ENCODE measurements around the gene GARIN5A. TPM values are rescaled to one million over a fixed set of nuclear protein-coding genes. Genes with fewer than 3 reads are reported as not detected.

Gene GARIN5A
- total RNA-seq, 1 experiment from 2014 or later, result 2.0 TPM

DNA sequence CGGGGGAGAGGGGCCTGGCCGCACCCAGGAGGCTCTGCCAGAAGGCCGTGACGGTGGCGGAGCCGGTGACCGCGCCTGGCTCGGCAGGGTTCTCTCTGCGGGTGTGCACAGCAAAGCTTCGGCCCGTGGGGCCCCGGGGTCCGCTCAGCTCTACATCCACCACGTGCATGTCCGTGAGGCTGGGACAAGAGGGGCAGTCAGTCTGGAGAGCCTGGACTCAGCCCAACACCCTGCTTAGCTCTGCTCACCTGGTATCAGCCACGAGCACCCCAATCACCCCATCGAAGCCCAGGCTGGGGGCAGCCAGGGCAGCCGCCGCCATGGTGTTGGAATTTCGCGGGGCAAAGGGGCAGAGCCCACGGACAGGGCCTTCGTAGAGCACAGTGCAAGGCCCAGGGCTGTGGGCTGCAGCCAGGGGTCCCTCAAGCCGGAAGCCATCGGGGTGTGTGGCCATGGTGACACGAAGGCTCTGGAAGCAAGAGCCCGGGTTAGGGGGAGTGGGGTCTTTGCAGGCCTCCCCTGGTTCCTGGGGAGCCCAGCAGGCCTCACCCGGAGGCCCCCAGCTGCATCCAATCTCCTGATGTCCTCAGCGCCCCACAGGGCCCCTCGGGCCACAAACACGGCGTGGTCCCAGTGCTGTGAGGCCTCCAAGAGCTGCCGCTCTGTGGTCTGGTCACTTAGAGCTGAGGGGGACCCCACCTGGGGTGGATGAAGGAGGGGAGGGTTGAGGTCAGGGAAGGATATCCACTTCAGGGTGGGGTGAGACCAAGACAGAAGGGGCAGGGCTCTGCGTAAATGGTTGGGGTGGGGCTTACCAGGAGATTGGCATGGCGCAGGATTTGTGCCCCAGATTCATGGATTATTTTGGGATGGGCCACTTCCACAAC is 35.7 kb upstream of the GARIN5A start:
- TF ChIP-seq POLR2AphosphoS5 (IDR thresholded peaks at IDR 0.05; ENCODE audit: low read depth, low read length) (no peak), SIN3A (IDR thresholded peaks at IDR 0.05; ENCODE audit: borderline replicate concordance, insufficient read depth, low read depth, low read length) (no peak), TCF7L2 (IDR thresholded peaks at IDR 0.05; ENCODE audit: low read depth, low read length) (no peak), CTCF (IDR thresholded peaks at IDR 0.05) (no peak), REST (IDR thresholded peaks at IDR 0.05; ENCODE audit: insufficient read depth in 1 of 2, low read depth in 2 of 2, low read length in 1 of 2) (no peak)
- ChIA-PET POLR2A (no interaction called here), CTCF (no interaction called here)
- Histone ChIP-seq H3K36me3 (ENCODE audit: control insufficient read depth, insufficient read depth, low read length) (no peaks in the 10 kb centered on the region; the same call in 1 of the 2 replicates), H3K4me3 (ENCODE audit: low read depth in 2 of 2, low read length in 2 of 2) (peak overlapping the region in 1 of 2 experiments; percentile 79; a peak in 1 of 4 replicates), H3K27ac (ENCODE audit: low read length) (no peak overlapping the region), H3K4me1 (ENCODE audit: control insufficient read depth, insufficient read depth, low read length) (no peaks in the 10 kb centered on the region), H3K27me3 (ENCODE audit: control insufficient read depth, insufficient read depth, low read length) (no peaks in the 10 kb centered on the region), H3K9me3 (ENCODE audit: control insufficient read depth, insufficient read depth, low read depth, low read length) (no peaks in the 10 kb centered on the region)
- DNase-seq (ENCODE audit: low read depth, low spot score) (no peak), ATAC-seq (no peak)
- intact Hi-C loops (cut with micrococcal nuclease; ENCODE audit: unreplicated experiment) (no loop called here), in situ Hi-C loops (cut with HindIII; ENCODE audit: low pct_unique_long_range_greater_than_20kb, low sequenced_read_pairs) (no loop called here)
- no TSS peak for BruUV-seq (replicated peaks)

DNA sequence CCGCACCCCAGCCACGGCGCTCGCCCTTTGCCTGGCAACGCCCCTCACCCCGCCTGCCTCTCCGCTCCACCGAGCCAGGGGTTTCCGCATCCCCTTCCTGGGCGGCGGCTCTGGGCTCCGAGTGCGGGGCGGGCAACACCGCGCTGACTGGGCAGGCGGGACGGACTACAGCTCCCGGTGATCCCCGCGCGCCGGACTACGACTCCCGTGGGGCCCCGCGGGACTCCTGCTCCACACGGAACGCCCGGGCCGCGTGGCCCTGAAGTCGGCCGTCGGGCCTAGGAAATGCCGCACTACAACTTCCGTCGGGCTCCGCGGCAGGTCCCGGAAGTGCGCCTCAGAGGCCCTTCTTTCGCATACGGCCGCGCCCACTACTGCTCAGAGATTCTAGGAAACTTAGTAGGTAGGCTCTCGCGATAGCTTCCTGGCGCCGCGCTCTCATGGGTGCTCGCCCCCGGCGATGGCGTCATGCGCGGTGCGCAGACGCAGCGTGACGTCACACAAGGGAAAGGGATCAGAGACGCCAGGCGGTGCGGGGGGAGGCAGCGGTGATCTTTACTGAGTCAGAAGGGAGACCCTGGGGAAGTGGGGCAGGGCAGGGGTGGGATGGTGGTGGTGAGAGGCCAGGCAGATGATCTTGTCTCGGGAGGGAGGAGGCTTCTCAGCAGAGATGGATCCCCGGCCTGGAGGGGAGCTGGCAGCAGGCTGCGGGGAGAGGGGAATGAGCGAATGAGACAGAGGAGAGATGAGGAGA is 34.6 kb upstream of the GARIN5A start, which contains the start of gene JOSD2:
Gene JOSD2 (minus strand): TSS at position 123 of the 754 bp plus-strand sequence. CDS start 760 bp downstream, outside the sequence.
- Histone ChIP-seq H3K4me3 (ENCODE audit: low read depth in 2 of 2, low read length in 2 of 2) (peak within 1 kb of the TSS; percentile 77 to 79), H3K9me3 (ENCODE audit: control insufficient read depth, insufficient read depth, low read depth, low read length) (no peaks in the 10 kb centered on the region), H3K4me1 (ENCODE audit: control insufficient read depth, insufficient read depth, low read length) (no peaks in the 10 kb centered on the region), H3K27me3 (ENCODE audit: control insufficient read depth, insufficient read depth, low read length) (no peaks in the 10 kb centered on the region), H3K27ac (ENCODE audit: low read length) (peak within 1 kb of the TSS; percentile 92), H3K36me3 (ENCODE audit: control insufficient read depth, insufficient read depth, low read length) (no peaks in the 10 kb centered on the region; the same call in 1 of the 2 replicates)
- in situ Hi-C loops (cut with HindIII; ENCODE audit: low pct_unique_long_range_greater_than_20kb, low sequenced_read_pairs) (no loop called here), intact Hi-C loops (cut with micrococcal nuclease; ENCODE audit: unreplicated experiment) (no loop called here)
- ChIA-PET POLR2A (no interaction called here), CTCF (interaction anchor here (0.8 kb wide), 1 partner anchor 45 kb away, joined by 8 read pairs; no protein-coding TSS in a partner anchor)
- peak; percentile 27; the same call in 1 of the 2 replicates for TF ChIP-seq POLR2AphosphoS5 (IDR thresholded peaks at IDR 0.05; ENCODE audit: low read depth, low read length)
- TF ChIP-seq TCF7L2 (IDR thresholded peaks at IDR 0.05; ENCODE audit: low read depth, low read length), result 0 out of 2 replicates have a peak, but pooled peaks have one; percentile 60
- no peak for TF ChIP-seq REST (IDR thresholded peaks at IDR 0.05; ENCODE audit: insufficient read depth in 1 of 2, low read depth in 2 of 2, low read length in 1 of 2)
- no peak for TF ChIP-seq CTCF (IDR thresholded peaks at IDR 0.05)
- no peak for TF ChIP-seq SIN3A (IDR thresholded peaks at IDR 0.05; ENCODE audit: borderline replicate concordance, insufficient read depth, low read depth, low read length)
- DNase-seq (ENCODE audit: low read depth, low spot score) (peak; percentile 80), ATAC-seq (peak; percentile 95)
- BruUV-seq (replicated peaks), result no TSS peak

All from Panc1 (cell line).